ENCODE measurements around the gene SMAD3. TPM values are rescaled to one million over a fixed set of nuclear protein-coding genes. Genes with fewer than 3 reads are reported as not detected.

The SMAD3 gene
- total RNA-seq, 1 experiment from 2014 or later = 99.5 TPM

DNA sequence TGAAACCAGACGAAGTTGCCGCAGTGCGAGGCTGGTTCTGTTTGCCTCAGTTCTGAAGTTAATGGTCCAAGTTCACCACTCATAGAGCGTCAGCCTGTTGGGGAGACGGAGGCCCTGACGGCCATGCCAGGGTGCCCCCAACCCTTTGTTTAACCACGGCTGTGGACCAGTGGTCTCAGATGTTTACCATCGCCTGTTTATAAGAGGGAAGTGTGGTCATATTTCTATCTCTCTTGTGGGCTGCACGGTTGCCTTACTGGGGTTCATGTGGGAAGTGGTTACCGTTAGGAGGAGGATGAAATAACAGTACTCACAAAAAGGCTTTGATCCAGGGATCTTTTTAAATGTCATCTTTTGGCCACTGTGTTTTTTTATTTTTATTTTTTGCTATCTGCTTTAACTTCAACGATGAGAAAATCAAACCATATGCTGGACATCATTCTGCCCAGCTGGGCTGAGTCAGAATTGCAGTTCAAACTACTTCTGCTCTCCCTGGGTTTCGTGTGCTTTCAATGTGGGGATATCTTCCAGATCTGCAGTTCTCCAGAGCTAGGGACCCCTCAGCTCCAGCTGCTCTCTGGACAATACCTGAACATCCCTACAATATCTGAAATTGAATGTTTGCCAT is 17.8 kb downstream of the SMAD3 start:
- intact Hi-C loops (cut with micrococcal nuclease; ENCODE audit: unreplicated experiment) = no loop called here
- Histone ChIP-seq H2AFZ (no peak overlapping the region), H3K9me3 (ENCODE audit: insufficient read depth, low read depth) (no peaks in the 10 kb centered on the region), H3K4me3 (no peak overlapping the region), H3K9me2 (ENCODE audit: insufficient read depth) (no peaks in the 10 kb centered on the region), H3K79me2 (ENCODE audit: low read depth) (peaks cover 100% of the 10 kb centered on the region), H3K27me3 (ENCODE audit: insufficient read depth, low read depth) (no peaks in the 10 kb centered on the region), H3K27ac (peak overlapping the region; percentile 9; the same call in 1 of the 2 replicates), H3F3A (ENCODE audit: insufficient read depth, low read depth) (peaks cover 55% of the 10 kb centered on the region), H3K36me3 (ENCODE audit: low read depth) (peaks cover 27% of the 10 kb centered on the region), H3K4me2 (peak overlapping the region; percentile 53; the same call in 1 of the 2 replicates), H3K4me1 (replicated peaks; ENCODE audit: insufficient read depth) (peaks cover 95% of the 10 kb centered on the region), H4K20me1 (ENCODE audit: insufficient read depth) (0 out of 2 replicates have a peak, but pooled peaks cover 7% of the 10 kb centered on the region)
- DNase-seq = no peak
- ChIA-PET CTCF (no interaction called here), POLR2A (ENCODE audit: unreplicated experiment) (interaction anchor here (0.6 kb wide), 1 partner anchor 22 kb away, joined by 19 read pairs; no protein-coding TSS in a partner anchor)
- BruUV-seq (replicated peaks) = no TSS peak
- TF ChIP-seq, protein P1, sequence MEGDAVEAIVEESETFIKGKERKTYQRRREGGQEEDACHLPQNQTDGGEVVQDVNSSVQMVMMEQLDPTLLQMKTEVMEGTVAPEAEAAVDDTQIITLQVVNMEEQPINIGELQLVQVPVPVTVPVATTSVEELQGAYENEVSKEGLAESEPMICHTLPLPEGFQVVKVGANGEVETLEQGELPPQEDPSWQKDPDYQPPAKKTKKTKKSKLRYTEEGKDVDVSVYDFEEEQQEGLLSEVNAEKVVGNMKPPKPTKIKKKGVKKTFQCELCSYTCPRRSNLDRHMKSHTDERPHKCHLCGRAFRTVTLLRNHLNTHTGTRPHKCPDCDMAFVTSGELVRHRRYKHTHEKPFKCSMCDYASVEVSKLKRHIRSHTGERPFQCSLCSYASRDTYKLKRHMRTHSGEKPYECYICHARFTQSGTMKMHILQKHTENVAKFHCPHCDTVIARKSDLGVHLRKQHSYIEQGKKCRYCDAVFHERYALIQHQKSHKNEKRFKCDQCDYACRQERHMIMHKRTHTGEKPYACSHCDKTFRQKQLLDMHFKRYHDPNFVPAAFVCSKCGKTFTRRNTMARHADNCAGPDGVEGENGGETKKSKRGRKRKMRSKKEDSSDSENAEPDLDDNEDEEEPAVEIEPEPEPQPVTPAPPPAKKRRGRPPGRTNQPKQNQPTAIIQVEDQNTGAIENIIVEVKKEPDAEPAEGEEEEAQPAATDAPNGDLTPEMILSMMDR (conservative IDR thresholded peaks at IDR 0.05) = no peak
- TF ChIP-seq EZH2 (IDR thresholded peaks at IDR 0.05; ENCODE audit: low read depth) = no peak

DNA sequence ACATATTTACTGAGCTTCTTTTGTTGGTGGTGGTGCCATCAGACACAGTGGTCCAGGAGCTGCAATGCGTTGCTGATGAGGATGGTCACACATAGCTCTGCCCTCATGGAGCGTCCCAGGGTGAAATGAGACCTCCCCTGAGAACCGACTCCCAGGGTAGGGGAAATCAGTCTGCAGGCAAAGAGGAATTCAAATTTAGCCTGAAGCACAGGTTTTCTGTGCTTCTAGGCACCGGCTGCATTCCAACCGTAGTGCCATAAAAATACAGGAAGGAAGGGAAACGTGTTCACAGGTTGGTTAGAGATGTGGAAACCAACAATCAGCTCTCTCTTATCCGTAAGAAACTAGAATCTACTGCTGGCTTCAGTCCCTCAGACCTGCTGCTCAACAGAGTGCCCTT is 19.2 kb downstream of the SMAD3 start:
- intact Hi-C loops (cut with micrococcal nuclease; ENCODE audit: unreplicated experiment) = no loop called here
- Histone ChIP-seq H3K36me3 (ENCODE audit: low read depth) (peaks cover 27% of the 10 kb centered on the region), H2AFZ (no peak overlapping the region), H3K4me3 (no peak overlapping the region), H3K79me2 (ENCODE audit: low read depth) (peaks cover 100% of the 10 kb centered on the region), H3K9me3 (ENCODE audit: insufficient read depth, low read depth) (no peaks in the 10 kb centered on the region), H3K4me2 (peak overlapping the region; percentile 35), H3F3A (ENCODE audit: insufficient read depth, low read depth) (peaks cover 63% of the 10 kb centered on the region), H4K20me1 (ENCODE audit: insufficient read depth) (0 out of 2 replicates have a peak, but pooled peaks cover 7% of the 10 kb centered on the region), H3K27ac (peak overlapping the region; percentile 30; the same call in 1 of the 2 replicates), H3K4me1 (replicated peaks; ENCODE audit: insufficient read depth) (peaks cover 98% of the 10 kb centered on the region), H3K27me3 (ENCODE audit: insufficient read depth, low read depth) (no peaks in the 10 kb centered on the region), H3K9me2 (ENCODE audit: insufficient read depth) (no peaks in the 10 kb centered on the region)
- no TSS peak for BruUV-seq (replicated peaks)
- POLR2A ChIA-PET (ENCODE audit: unreplicated experiment) = interaction anchor here (0.5 kb wide), 1 partner anchor 14 kb away, joined by 6 read pairs; no protein-coding TSS in a partner anchor
- CTCF ChIA-PET = no interaction called here
- TF ChIP-seq, protein P1 (conservative IDR thresholded peaks at IDR 0.05) = no peak
- TF ChIP-seq EZH2 (IDR thresholded peaks at IDR 0.05; ENCODE audit: low read depth) = no peak
- no peak for DNase-seq

DNA sequence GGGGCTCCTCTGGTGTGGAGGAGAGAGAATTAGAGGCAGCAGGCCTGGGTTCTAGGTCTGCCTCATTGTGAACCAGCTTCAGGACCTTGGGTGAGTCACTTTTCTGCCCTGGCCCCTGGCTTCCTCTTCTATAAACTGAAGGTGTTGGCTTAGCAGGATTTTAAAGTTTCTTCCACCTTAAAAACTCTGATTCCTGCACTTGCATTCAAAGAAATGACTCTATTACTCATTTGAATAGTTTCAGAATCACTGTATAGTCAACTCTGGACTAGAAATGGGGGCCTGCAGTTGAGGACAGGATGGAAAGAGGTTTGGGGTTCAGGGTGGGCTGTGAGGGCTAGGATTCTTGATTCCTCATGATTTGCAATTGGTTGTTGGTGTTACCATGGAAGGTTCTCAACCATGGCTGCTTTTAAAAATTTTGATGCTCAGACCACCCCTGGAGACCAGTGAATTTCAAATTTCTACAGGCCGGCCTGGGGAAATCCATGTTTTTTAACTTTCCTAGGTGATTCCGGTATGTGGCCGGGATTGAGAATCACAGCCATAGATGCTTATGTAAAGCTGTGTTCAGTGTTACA is 19.9 kb downstream of the SMAD3 start:
- no peaks in the 10 kb centered on the region for H3K9me3 ChIP-seq (ENCODE audit: insufficient read depth, low read depth)
- BruUV-seq (replicated peaks) = no TSS peak
- DNase-seq = no peak
- H3K4me1 ChIP-seq (replicated peaks; ENCODE audit: insufficient read depth) = peaks cover 98% of the 10 kb centered on the region
- H3K4me3 ChIP-seq = no peak overlapping the region
- no peak overlapping the region for H2AFZ ChIP-seq
- H4K20me1 ChIP-seq (ENCODE audit: insufficient read depth) = 0 out of 2 replicates have a peak, but pooled peaks cover 7% of the 10 kb centered on the region
- ChIA-PET POLR2A (ENCODE audit: unreplicated experiment) (no interaction called here), CTCF (no interaction called here)
- no peaks in the 10 kb centered on the region for H3K27me3 ChIP-seq (ENCODE audit: insufficient read depth, low read depth)
- peaks cover 22% of the 10 kb centered on the region for H3K36me3 ChIP-seq (ENCODE audit: low read depth)
- intact Hi-C loops (cut with micrococcal nuclease; ENCODE audit: unreplicated experiment) = no loop called here
- no peak for TF ChIP-seq EZH2 (IDR thresholded peaks at IDR 0.05; ENCODE audit: low read depth)
- TF ChIP-seq, protein P1 (conservative IDR thresholded peaks at IDR 0.05) = no peak
- H3F3A ChIP-seq (ENCODE audit: insufficient read depth, low read depth) = peaks cover 63% of the 10 kb centered on the region
- peak overlapping the region; percentile 30; the same call in 1 of the 2 replicates for H3K27ac ChIP-seq
- peaks cover 100% of the 10 kb centered on the region for H3K79me2 ChIP-seq (ENCODE audit: low read depth)
- H3K4me2 ChIP-seq = peak overlapping the region; percentile 35; the same call in 1 of the 2 replicates
- no peaks in the 10 kb centered on the region for H3K9me2 ChIP-seq (ENCODE audit: insufficient read depth)

Measured in PC-9 (cell line).